Stimulated activated CD8-positive, alpha-beta memory T cell treated with anti-CD3 and anti-CD28 coated beads, Interleukin-4, amount 100 ng/mL, for 4 hours (primary cell): ENCODE data around the gene CUL9.

Source experiments
- DNase-seq, 2 donors: peaks; one replicate each; pipeline ENCODE4 v3.0.0-alpha.2; 2020; ENCODE audit warnings: low read depth in 2 of 2, low spot score in 1 of 2

The CUL9 gene

DNA sequence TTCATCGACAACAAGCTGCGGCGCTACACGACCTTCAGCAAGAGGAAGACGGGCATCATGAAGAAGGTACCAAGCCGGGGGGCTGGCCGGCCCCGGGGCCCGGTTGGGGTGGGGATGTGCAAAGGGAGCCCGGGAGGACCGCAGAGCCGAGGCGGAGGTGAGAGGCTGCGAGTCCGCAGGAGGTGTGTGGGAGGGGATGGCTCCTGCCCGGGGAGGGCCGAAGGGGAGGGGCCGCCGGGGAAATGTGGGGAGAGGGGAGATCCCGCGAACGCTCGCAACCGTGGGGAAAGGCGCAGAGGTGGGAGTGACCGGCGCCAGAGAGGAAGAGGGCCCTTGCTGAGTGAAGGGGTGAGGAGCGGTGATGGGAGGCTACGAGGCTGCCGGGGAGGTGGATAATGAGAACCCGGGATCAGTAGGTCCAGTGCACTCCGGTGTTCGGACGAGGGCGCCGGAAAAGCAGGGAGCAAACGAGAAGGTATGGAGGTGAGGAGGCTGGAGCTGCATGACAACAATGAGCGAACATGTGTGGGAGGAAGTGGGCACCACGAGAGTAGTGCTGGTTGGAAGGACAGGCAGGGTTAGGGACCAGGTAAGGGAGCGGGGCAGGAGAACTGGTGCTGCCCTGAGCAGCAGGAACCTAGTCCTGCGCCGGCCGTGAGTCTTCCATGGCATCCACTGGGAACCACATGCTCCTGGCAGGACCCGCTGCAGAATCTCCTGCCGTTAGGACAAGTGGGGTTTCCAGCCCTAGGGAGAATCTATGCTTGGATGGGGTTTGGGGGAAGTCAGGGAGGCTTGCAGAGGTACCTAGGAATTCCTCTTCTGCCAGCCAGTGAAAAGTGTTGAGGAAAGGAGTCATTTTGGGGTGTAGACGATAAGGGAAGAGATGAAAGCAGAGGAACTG is 9.6 kb upstream of the CUL9 start:
- DNase-seq: peak; percentile 9 to 26

DNA sequence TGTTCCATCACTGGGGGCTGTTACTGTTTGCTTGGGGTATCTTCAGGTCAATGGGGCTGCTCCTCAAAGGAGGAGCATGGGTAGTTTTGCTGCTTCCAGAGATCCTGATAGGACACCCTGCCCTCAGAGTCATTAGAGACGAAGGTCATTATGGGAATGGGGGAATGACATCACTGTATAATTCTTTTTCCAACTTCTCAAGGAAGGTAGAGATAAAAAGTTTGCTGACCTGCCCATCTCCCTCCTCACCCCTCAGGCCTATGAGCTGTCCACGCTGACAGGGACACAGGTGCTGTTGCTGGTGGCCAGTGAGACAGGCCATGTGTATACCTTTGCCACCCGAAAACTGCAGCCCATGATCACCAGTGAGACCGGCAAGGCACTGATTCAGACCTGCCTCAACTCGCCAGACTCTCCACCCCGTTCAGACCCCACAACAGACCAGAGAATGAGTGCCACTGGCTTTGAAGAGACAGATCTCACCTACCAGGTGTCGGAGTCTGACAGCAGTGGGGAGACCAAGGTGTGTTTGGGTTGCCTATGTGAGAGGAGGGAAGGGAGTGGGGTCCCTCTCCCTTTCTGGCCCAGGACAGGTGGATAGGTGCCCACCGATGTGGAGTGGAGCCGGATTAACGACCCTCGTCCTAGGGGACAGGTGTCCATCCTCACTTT is 8.3 kb upstream of the CUL9 start:
- DNase-seq: no peak

DNA sequence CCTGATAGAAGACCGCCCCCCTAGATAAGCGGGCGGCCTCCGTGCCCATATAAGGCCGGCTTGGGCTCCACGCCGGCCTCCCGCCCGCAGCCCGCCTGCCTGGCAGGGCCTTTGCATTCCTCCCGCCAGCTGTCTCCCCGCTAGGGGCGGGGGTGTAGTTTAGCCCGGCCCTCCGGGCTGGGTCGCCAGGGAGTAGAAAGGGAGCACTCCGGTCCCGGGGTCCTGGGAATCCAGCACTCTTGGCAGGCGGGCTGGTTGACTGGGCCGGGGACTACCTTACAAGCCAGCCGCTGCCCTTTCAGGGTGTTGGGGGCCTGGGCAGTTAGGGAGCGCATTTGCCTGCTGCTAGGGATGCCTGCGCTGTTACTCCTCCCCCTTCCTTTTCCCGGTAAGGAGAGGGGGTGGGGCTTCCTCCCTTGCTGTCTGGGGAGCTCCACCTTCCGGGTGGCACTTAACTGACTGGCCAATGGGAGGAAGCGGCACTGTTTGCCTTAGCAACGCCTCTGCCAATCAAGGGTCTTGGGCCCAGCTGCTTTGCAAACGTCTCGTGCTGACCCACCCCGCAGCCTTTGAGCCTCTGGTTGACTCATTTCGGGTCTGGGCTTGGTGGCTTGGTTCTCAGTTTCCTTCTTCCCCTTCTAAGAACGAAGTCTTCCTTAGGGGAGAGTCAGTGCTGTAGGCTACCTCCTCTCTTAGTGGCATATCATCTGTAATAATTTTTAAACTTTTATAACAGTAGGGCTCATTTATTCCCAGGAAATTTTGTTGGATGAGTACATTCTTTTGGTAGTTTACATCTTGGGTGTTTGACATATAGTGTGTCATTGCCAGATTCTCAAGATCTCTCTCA is 7.5 kb upstream of the CUL9 start:
- peak; percentile 81 to 91 for DNase-seq

DNA sequence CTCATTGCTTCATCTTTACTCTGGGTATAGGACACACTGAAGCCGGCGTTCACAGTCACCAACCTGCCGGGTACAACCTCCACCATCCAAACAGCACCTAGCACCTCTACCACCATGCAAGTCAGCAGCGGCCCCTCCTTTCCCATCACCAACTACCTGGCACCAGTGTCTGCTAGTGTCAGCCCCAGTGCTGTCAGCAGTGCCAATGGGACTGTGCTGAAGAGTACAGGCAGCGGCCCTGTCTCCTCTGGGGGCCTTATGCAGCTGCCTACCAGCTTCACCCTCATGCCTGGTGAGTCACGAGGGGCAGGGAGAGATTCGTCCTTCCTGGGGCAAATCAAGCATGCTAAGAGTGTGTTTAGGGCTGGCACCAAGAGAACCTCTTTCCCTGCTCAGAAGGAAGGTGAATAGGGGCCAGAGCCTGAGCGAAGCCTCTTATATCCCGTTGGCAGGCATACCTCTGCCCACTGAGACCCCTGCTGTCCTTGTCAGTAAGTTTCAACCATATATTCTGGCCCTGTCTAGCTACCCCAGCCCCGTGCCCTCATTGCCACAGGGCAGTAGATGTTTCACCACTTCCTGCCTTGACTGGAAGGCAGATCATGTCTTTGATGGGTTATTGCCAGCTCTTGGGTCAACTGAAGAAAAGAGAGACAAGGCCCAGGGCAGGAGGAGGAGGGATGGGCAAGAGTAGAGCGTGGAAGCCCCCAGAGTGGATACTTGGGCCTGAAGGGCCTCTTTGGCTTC is 6.1 kb upstream of the CUL9 start:
- no peak for DNase-seq

GRCh38 chr6:43176423-43176786 is 5.6 kb upstream of the CUL9 start:
- DNase-seq: no peak

DNA sequence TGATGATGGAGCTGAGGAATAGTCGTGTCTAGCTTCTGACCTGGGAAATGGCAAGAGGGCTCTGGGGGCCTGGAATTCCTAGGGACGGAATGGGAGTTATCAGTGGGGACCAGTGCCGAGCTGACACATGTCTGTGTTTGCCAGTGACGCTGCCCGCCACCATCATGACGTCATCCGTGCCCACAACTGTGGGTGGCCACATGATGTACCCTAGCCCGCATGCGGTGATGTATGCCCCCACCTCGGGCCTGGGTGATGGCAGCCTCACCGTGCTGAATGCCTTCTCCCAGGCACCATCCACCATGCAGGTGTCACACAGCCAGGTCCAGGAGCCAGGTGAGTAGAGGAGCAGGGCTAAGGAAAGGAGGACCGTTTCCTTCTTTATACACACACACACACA is 3.8 kb upstream of the CUL9 start:
- no peak for DNase-seq

GRCh38 chr6:43178951-43179830 is 2.8 kb upstream of the CUL9 start:
- DNase-seq: no peak

GRCh38 chr6:43180058-43180457 is 1.9 kb upstream of the CUL9 start:
- no peak for DNase-seq

- DNase-seq: no peak
Observed at GRCh38 chr6:43180985-43181384, 1.0 kb upstream of the CUL9 start.

GRCh38 chr6:43181621-43181941 is 415 bp upstream of the CUL9 start:
- DNase-seq: no peak

GRCh38 chr6:43183441-43183840 is 1.4 kb downstream of the CUL9 start:
- no peak for DNase-seq

- no peak for DNase-seq
Observed at GRCh38 chr6:43184268-43184985, 2.4 kb downstream of the CUL9 start.

- no peak for DNase-seq
Observed at GRCh38 chr6:43185391-43185985, 3.5 kb downstream of the CUL9 start.

GRCh38 chr6:43186019-43186418 is 4.0 kb downstream of the CUL9 start:
- no peak for DNase-seq

DNA sequence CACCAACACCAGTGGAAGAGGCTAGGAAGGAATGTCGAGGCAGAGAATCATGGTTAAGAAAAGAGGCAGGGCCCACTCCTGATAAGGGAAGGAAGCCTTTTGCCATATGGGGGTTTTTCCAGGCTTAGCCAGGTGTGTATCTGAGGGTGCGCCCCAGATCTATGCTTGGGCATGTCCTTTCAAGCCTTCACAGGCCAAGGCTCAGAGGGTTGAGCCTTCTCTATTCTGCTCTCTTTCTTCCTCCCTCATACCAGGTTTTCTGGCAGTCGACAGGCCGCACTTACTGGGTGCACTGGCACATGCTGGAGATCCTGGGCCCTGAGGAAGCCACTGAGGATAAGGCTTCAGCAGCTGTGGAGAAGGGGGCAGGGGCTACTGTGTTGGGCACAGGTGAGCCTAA is 4.7 kb downstream of the CUL9 start:
- DNase-seq: no peak

GRCh38 chr6:43187821-43188220 is 5.8 kb downstream of the CUL9 start:
- no peak for DNase-seq

DNA sequence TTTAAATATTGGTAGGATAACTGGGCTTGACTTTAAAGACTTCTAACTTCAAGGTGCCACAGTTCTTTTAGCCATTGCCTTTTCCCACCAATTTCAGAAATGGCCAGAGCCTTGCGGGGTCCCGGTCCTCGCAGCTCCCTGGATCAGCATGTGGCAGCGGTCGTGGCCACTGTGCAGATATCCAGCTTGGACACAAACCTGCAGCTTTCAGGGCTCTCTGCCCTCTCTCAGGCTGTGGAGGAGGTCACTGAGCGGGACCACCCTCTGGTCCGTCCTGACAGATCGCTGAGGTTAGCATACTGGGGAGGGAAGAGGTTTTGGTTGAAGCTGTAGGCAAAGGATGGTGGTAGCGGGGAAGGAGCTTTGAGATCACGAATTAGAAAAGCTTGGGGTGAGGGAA is 6.4 kb downstream of the CUL9 start:
- DNase-seq: no peak

- DNase-seq: no peak
Observed at GRCh38 chr6:43189776-43190304, 7.8 kb downstream of the CUL9 start.

GRCh38 chr6:43192911-43193310 is 10.9 kb downstream of the CUL9 start:
- no peak for DNase-seq
